NCI-H2029 (cell line): ENCODE data around the gene AKAP12.
"Not testable (repeated sequence)": the region's sequence is repeated elsewhere in the genome, so short reads cannot be mapped to it uniquely, and the experiment has no call there.

ENCODE experiments used
- DNase-seq: peaks from one replicate; lab custom pipeline; 2025; lab: John Stamatoyannopoulos, UW

The AKAP12 gene

DNA sequence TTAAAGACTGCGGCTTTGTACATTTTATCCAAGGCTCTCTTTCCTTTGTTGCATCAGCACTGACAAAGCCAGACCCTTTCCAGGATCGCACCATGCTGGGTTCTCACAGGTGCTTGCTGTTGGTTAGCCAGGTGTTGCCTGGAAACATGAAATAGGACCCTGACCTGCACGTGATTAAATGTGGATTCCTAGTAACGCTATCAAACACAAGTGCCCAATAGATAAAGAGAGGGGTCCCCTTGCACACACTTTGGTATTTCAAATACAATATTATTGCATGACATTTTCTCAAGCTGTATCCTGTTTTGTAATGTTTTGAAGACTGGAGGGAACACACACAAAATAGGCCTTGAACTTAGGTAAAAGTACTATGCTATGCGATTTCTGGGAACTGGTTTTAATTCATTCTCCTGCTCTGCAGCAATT, 73.3 kb downstream of the AKAP12 start:
- peak; percentile 73 for DNase-seq

GRCh38 chr6:151315661-151316060, 75.9 kb downstream of the AKAP12 start:
- not testable (repeated sequence) for DNase-seq

GRCh38 chr6:151317103-151317994, 77.6 kb downstream of the AKAP12 start:
- DNase-seq: no peak

DNA sequence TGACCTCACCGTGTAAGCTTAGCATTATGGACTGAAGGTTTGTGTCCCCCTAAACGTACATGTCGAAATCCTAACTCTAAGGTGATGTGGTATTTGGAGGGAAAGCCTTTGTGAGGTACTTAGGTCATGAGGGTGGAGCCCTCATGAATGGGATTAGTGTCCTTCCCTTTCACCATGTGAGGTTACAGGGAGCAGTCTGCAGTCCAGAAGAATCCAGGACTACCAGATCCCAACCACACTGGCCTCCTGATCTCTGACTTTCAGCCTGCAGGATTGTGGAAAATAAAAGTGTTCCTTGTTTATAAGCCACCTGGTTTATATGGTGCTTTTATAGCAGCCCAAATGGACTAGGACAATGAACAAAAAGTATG, 78.2 kb downstream of the AKAP12 start:
- no peak for DNase-seq

DNA sequence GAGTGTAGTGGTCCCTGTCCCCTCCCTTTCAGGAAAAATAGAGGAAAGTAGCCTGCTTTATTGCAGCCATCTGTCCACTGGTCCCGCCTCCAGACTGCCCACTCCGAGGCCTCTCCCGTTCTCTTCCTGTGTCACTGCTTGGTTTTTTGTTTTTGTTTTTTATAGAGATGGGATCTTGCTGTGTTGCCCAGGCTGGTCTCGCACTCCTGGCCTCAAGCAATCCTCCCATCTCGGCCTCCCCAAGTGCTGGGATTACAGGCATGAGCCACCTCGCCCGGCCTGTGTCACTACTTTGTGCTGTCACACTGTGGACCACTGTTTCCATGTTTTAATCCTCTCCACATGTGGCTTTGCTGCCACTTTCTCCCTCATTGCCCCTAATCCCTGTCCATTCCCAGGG, 80.4 kb downstream of the AKAP12 start:
- no peak for DNase-seq

DNA sequence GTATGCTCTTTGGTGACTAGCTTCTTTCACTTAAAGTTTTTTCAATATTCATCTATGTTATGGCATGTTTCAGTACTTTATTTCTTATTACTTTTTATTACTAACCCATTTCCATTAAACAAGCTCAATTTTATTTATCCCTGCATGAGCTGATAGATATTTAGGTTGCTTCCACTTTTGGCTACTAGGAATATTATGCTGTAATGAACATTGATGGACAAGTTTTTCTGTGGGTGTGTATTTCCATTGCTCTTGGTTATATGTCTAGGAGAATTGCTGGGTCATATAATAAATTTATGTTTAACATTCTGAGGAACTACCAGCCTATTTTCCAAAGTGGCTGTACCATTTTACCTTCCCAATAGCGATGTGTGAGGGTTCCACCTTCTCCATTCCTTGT, 81.7 kb downstream of the AKAP12 start:
- DNase-seq: no peak

- DNase-seq: no peak
Measured at GRCh38 chr6:151322570-151322969, 82.8 kb downstream of the AKAP12 start.

DNA sequence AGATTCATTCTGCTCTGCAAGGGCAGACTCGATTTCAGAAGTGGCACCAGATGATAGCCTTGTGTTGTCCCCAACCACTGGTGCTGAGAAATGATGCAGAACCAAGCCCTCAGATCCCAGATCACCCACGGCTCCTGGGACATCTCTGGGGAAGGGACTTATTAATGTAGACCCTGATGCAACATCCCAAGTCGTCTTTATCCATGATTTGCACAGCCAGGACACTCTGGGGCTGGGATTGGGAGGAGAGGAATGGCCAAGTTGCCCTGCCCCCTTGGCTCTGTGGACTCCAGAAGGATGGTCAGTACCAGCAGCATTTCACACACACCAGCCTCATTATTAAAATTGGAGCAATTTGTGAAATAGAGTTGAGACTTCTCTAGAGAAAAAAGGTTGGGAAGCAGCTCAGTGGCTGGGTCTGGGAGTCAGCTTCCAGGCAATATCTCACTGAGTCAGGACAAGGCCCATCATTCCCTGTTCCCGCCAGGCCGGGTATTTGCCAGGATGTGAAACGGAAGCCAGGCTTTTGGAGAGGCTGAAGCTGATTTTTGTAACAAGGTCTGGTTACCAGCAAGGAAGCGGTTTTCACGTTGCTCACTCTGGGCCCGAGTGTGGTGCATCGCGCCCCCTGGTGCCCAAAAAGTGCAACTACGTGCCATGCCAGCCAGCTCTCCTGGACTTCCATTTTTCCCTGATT, 84.2 kb downstream of the AKAP12 start:
- peak; percentile 47 for DNase-seq

- no peak for DNase-seq
Measured at GRCh38 chr6:151324488-151324825, 84.7 kb downstream of the AKAP12 start.

DNA sequence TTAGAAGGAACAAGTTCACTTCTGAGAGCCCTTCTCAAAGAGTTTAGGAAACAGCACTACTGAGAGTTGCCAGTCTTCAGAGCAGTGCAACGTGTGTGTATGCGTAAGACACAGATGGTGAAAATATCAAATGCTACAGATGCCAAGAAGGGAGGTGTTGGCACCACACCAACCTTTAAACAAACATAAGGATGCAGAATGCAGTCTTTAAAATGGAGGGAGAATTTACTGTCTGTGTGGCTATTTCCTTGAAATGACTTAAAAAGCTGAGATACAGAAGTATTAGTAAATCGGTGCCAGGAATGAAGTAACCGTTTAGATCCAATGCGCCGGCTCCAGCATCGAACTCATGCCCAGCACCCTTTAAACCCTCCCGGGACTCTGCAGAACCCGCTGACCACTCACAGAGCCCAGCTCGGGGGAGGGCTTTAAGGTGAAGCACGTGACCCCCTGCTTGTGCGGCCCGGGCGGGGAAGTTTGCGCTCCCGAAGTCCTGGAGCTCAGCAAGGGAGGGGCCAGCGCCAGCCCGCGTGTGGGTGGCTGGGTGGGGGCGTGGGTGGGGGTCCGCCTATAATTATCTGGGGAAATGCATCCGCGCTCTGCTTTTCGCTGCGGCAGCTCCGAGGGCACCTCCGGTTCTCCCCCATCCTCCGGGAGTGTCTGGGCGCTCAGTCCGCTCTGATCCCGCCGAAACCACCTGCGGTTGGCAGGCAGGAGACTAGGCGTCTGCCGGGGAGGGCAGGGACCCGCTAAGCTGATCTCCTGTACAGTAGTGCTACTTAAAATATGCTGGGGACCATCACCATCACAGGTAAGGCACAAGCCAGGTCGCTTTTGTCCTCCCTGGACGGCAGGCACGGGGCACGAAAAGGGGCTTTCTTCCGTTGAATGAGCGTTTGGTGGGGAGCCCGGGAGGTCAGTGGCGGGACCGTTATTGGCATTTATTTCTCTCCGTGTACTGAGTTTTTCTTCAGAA, 85.6 kb downstream of the AKAP12 start:
- no peak for DNase-seq

- DNase-seq: no peak
Measured at GRCh38 chr6:151326116-151326825, 86.5 kb downstream of the AKAP12 start.

GRCh38 chr6:151327101-151327500, 87.3 kb downstream of the AKAP12 start:
- no peak for DNase-seq

- DNase-seq: no peak
Measured at GRCh38 chr6:151330130-151330696, 90.4 kb downstream of the AKAP12 start.

GRCh38 chr6:151335930-151336329, 96.2 kb downstream of the AKAP12 start:
- DNase-seq: no peak

DNA sequence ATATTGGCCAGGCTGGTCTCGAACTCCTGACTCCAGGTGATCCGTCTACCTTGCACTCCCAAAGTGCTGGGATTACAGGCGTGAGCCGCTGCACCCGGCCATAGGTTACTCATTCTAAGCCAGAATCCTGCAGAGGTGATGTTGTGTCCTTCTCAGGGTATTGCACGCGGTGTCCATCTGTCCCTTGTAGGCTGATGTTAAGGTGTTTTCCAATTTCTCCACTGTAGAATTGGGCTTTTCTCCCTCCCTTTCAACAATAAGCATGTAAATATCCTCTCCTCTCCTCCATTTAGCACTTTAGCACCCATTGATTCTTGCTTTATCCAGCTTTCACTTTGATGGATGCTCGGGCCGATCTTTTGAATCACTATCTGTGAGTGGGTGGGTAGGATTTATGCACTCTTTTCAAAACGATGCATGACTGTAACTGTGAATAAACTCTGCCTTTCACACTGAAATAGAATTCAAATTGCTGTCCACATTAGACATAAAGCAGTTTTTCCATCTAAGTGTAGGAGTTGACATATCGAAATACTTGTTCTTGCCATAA, 99.0 kb downstream of the AKAP12 start:
- no peak for DNase-seq

DNA sequence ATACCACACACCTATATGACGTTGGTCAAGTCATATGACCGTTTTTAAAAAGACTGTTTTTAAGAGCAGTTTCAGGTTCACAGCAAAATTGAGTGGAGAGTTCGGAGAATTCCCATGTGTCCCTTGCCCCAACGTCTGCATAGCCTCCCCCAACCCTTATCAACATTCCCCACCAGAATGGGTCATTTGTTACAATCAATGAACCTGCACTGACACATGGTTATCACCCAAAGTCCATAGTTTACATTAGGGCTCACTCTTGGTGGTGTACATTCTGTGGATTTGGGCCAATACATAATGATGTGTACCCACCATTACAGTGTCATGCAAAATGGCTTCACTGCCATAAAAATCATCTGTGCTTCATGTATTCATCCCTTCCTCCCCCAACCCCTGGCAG, 99.6 kb downstream of the AKAP12 start:
- no peak for DNase-seq

DNA sequence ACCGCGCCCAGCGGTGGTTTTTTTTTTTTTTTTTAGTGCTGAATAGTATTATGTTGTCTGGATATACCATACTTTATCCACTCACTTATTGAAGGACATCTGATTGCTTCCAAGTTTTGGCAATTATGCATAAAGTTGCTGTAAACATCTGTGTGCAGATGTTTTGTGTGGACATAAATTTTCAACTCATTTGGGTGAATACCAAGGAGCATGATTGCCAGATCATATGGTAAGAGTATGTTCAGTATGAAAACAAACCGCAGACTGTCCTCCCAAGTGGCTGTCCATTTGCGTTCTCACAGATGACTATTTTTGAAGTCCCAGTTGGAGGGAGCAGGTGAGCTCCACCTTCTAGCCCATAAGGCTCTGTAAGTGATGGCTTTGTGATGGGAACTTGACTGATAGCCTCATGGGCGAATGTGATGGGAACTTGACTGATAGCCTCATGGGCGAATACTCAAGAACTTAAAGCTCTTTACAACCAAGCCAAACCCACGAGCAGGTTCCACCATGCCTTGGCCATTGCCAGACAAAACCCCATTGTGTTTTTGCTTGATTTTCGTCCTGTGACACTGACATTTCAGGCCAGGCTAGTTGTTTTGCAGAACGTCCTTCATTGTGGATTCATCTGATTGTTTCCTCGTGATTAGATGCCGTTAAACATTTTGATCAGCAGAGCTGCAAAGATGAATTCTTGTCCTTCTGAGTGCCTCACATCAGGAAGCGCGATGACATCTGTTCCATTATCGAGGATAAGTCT, 100.6 kb downstream of the AKAP12 start:
- DNase-seq: no peak

DNA sequence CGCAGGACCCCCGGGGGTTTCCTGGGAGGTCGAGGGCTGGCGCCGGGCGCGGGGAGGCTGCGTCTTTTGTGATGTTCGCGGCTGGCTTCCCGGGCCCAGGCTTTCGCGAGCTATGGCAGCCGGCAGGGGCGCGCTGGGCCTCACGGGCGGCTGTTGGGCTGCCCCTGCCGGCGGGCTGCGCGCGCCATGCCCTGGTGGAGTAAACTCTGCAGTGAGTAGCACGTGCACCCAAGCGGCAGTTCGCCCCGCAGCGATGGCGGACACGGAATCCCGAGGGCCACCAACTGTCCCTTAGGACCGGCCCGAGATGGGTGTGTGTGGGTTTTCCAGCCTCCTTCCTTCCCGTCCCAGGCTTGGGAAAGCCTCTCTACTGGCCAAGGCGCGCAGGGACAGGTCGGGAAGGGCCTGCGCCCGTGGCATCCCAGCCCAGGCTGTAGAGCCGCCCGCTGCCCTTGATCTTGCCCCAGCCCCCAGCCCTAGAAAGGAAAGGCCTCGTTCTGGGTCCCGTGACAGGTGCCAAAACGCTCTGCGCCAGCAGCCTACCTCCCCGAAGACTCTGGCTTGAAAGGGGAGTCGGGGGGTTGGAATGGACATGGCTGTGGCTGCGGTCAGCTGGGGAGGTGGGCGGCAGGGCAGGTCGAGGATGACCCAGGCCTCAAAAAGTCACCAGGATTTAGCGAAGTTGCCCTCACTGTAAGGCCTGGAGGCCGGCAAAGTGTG, 101.9 kb downstream of the AKAP12 start:
- no peak for DNase-seq

DNA sequence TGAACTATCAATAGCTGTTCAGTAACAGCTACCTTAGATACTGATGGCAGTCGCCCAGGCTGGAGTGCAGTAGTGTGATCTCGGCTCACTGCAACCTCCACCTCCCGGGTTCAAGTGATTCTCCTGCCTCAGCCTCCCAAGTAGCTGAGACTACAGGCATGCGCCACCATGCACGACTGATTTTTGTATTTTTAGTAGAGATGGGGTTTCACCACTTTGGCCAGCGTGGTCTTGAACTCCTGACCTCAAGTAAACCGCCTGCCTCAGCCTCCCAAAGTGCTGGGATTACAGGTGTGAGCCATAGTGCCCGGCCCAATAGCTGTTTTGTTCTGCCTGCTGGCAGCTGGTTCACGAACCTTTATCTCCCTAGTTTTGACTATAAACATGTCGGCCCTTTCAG, 103.0 kb downstream of the AKAP12 start:
- not testable (repeated sequence) for DNase-seq
